Measurements from ENCODE around the gene NAV2. TPM values are rescaled to one million over a fixed set of nuclear protein-coding genes. Genes with fewer than 3 reads are reported as not detected.

Gene NAV2
- total RNA-seq, 4 donors from 2014 or later: 9.1 to 34.7 (median 22.2) TPM

DNA sequence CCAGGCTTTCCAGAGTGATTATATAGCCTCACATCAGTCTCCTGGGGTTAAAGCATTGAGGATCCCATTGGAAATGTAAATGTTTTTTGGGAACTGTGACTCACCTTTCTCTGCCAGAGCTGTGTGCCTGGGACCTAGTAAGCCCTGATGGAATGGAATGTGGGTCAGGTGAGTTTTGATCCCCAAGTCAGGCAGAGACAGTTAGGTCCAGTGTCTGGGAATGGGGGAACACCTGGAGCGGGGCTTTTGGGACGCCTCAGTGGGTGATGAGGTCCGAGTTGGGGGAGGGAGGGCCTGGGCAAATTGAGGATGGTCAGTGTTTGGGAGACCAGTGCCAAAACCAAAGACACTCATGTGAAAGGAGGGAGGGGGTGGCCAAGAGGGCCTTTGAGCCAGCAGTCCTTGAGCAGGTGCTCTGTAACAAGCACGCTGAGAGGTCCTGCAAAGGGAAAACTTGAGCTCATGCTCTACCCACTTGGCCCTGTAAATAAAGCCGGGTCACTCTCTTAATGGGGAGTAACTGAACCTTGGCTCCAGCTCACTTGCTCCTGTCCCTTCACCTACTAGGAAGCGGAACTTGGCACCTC is 104.7 kb downstream of the NAV2 start:
- no peaks in the 10 kb centered on the region for H3K36me3 ChIP-seq
- peaks cover 10% of the 10 kb centered on the region for H3K4me1 ChIP-seq
- no peak overlapping the region for H3K4me3 ChIP-seq
- H3K27ac ChIP-seq: no peak overlapping the region
- no peaks in the 10 kb centered on the region for H3K27me3 ChIP-seq
- H3K9me3 ChIP-seq: no peaks in the 10 kb centered on the region
- WGBS: 91% methylated on average over 6 of the region's 6 CpGs
- TF ChIP-seq POLR2A (IDR thresholded peaks at IDR 0.05) (no peak), POLR2AphosphoS5 (IDR thresholded peaks at IDR 0.05) (no peak), EP300 (IDR thresholded peaks at IDR 0.05) (no peak)
- TF ChIP-seq, protein P1, sequence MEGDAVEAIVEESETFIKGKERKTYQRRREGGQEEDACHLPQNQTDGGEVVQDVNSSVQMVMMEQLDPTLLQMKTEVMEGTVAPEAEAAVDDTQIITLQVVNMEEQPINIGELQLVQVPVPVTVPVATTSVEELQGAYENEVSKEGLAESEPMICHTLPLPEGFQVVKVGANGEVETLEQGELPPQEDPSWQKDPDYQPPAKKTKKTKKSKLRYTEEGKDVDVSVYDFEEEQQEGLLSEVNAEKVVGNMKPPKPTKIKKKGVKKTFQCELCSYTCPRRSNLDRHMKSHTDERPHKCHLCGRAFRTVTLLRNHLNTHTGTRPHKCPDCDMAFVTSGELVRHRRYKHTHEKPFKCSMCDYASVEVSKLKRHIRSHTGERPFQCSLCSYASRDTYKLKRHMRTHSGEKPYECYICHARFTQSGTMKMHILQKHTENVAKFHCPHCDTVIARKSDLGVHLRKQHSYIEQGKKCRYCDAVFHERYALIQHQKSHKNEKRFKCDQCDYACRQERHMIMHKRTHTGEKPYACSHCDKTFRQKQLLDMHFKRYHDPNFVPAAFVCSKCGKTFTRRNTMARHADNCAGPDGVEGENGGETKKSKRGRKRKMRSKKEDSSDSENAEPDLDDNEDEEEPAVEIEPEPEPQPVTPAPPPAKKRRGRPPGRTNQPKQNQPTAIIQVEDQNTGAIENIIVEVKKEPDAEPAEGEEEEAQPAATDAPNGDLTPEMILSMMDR (IDR thresholded peaks at IDR 0.05): no peak
- DNase-seq (ENCODE audit: low spot score in 2 of 2): no peak

DNA sequence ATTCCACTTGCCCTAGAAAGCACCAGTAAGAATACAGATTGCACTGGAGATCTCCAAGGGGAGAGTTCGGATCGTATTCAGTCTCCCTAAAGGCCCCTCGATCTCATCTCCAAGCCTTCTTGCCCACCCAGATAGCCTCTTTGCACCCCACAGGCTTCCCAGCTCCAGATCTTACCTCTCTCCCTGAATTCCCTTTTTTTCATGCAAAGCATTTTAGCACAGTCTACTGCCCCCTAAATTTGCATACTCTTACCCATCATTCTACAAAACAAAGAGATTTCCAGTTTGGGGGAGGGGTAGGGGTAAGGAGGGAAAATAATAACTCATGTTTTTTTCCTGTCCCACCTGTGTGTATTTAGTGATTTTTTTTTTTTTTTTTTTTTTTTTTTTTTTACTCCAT is 105.2 kb downstream of the NAV2 start:
- no peak for TF ChIP-seq EP300 (IDR thresholded peaks at IDR 0.05)
- TF ChIP-seq, protein P1 (IDR thresholded peaks at IDR 0.05): no peak
- TF ChIP-seq POLR2A (IDR thresholded peaks at IDR 0.05): no peak
- no peak for TF ChIP-seq POLR2AphosphoS5 (IDR thresholded peaks at IDR 0.05)

DNA sequence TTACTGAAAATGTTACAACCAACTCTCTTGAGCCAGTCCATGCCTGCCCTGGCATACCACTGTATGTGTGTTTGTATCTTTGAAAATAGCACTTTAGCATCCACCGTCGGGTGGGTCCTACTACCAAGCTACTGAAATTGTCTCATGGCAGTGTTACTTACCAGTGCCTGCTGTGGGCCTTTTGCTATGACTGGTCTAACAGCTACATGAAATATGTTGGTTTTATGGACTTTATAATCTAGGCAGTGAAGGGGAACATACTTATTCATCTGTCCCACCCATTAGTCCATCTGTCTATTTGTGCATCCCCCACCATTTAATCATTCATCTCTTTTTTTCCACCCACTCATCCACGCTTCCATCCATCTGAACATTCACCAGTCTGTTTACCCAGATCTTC is 106.0 kb downstream of the NAV2 start:
- Histone ChIP-seq H3K9me3 (no peaks in the 10 kb centered on the region), H3K36me3 (no peaks in the 10 kb centered on the region), H3K27me3 (no peaks in the 10 kb centered on the region), H3K27ac (no peak overlapping the region), H3K4me1 (peaks cover 10% of the 10 kb centered on the region), H3K4me3 (no peak overlapping the region)
- TF ChIP-seq EP300 (IDR thresholded peaks at IDR 0.05): no peak
- TF ChIP-seq, protein P1 (IDR thresholded peaks at IDR 0.05): no peak
- 78% methylated on average over 3 of the region's 3 CpGs for WGBS
- no peak for DNase-seq (ENCODE audit: low spot score in 2 of 2)

More for the DNA sequence above, 105.2 kb downstream of the NAV2 start:
- no peak for DNase-seq (ENCODE audit: low spot score in 2 of 2)
- WGBS: 89% methylated on average over 3 of the region's 3 CpGs
- Histone ChIP-seq H3K36me3 (no peaks in the 10 kb centered on the region), H3K4me3 (no peak overlapping the region), H3K27ac (no peak overlapping the region), H3K9me3 (no peaks in the 10 kb centered on the region), H3K27me3 (no peaks in the 10 kb centered on the region), H3K4me1 (peaks cover 10% of the 10 kb centered on the region)

DNA sequence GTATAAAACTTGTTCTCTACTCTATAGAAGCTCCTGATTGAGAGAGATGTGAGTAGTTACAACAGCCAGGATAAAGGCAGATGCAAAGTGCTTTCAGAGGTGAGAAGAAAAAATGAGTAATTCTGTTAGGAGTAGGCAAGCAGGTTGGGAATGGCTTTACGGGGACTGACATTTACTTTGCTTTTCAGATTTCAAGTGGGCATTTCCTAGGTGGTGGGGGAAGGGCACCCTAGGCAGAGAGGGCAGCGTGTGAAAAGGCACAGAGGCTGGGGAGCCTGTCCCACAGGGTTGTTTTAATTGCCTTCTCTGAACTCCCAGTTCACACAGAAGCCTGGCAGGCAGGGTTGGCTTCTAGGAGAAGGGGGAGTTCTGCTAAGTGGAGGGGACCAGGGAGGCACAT is 106.5 kb downstream of the NAV2 start:
- no peak for DNase-seq (ENCODE audit: low spot score in 2 of 2)
- Histone ChIP-seq H3K27me3 (no peaks in the 10 kb centered on the region), H3K9me3 (no peaks in the 10 kb centered on the region), H3K4me1 (peaks cover 8% of the 10 kb centered on the region), H3K36me3 (no peaks in the 10 kb centered on the region), H3K4me3 (no peak overlapping the region), H3K27ac (no peak overlapping the region)
- TF ChIP-seq POLR2AphosphoS5 (IDR thresholded peaks at IDR 0.05) (no peak), POLR2A (IDR thresholded peaks at IDR 0.05) (no peak), EP300 (IDR thresholded peaks at IDR 0.05) (no peak)
- TF ChIP-seq, protein P1 (IDR thresholded peaks at IDR 0.05): no peak
- 82% methylated on average over 2 of the region's 2 CpGs for WGBS

DNA sequence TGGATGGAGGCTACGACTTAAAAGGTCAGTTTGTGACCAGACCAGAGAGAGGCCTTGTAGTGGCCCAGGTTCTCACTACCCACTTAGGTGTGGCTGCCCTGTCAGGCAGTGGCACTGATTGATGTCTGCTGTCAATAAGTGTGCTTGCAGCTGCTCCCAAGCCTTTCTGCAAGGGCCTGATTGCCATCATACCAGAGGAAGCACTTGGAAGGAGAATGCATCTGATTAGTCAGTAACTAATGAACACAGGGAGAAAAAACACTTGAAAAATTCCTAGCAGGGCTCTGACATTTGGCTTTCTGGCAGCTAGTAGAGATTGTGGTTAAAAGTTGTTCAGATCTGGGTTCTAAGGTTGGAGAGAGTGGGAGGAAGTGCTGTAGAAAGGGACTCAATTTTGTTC is 107.5 kb downstream of the NAV2 start:
- WGBS: 75% methylated on average over 1 of the region's 1 CpG

More for the DNA sequence above, 107.5 kb downstream of the NAV2 start:
- Histone ChIP-seq H3K36me3 (no peaks in the 10 kb centered on the region), H3K27ac (no peak overlapping the region), H3K27me3 (no peaks in the 10 kb centered on the region), H3K9me3 (no peaks in the 10 kb centered on the region), H3K4me1 (peaks cover under 1% of the 10 kb centered on the region), H3K4me3 (no peak overlapping the region)
- TF ChIP-seq POLR2AphosphoS5 (IDR thresholded peaks at IDR 0.05) (no peak), EP300 (IDR thresholded peaks at IDR 0.05) (no peak), POLR2A (IDR thresholded peaks at IDR 0.05) (no peak)
- TF ChIP-seq, protein P1 (IDR thresholded peaks at IDR 0.05): no peak
- DNase-seq (ENCODE audit: low spot score in 2 of 2): no peak
